EL (cell line): Measurements from ENCODE around the gene CPNE5.
A peak's percentile ranks its signal among the peaks of the same experiment; 100 is the strongest.

Source experiments
- DNase-seq: peaks from one replicate; pipeline ENCODE4 v3.0.0-alpha.2; 2016

The CPNE5 gene

DNA sequence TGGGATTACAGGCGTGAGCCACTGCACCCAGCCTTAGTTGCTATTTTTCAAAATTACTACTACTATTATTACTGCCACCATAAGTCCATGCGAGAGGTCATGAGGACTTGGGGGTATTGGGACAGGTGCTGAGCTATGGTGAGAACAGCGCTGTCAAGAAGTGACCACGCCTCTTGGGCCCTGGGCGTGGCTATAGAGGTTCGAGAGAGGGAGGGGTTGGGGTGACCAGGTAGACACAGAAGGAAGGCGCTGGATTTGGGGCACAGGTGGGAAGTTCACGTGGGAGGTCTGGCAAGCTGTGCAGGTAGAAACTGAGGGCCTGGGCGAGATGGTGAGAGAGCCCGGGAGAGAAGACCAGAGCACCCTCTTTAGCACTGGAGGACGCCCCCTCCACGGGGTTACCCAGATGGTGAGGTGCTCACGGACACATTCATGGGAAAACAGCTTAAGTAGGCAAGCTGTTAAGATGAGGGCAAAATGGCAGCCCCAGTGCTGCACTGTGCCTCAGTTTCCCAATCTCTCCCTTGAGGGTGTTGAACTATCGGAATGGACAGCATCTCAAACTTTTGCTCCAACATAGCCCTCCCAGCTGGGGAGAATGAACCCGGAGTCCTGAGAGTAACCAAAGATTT, 80.6 kb downstream of the CPNE5 start:
- no peak for DNase-seq

DNA sequence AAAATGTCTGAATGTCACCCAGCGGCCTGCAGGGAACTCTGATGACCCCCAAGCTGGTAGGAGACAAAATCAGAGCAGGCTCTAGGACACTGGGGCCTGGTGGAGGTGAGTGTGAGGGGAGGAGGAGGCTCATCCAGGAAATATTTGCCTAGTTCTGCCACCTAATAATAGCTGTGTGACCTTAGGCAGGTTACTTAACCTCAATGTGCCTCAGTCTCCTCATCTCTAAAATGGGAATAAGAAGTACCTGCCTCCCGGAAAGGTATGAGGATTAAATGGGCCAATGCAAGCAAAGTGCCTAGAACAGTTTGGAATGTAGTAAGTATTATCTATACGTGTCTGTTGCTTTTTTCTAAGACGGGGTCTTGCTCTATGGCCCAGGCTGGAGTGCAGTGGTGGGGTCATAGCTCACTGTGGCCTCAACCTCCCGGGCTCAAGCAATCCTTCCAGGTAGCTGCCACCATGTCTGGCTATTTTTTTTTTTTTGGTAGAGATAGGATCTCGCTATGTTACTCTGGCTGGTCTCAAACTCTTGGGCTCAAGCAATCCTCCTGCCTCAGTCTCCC, 81.2 kb downstream of the CPNE5 start:
- DNase-seq: no peak

DNA sequence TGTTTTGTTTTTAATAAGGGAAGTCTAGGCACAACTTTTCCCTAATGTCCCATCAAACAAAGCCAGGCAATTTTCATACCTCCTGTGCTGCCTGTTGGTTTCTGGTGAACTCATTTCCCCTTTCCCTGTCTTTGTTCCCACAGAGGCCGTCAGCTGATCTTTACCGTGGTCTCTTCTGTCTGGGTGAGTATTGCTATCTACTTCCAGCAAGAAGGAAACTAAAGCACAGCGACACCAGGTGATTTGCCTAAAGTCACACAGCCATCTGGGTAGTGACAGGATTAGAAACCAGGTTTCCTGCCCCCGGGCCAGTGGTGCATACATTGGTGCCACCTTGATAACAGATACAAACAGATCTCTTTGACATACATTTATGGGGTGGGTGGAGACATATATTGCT, 82.0 kb downstream of the CPNE5 start:
- no peak for DNase-seq

DNA sequence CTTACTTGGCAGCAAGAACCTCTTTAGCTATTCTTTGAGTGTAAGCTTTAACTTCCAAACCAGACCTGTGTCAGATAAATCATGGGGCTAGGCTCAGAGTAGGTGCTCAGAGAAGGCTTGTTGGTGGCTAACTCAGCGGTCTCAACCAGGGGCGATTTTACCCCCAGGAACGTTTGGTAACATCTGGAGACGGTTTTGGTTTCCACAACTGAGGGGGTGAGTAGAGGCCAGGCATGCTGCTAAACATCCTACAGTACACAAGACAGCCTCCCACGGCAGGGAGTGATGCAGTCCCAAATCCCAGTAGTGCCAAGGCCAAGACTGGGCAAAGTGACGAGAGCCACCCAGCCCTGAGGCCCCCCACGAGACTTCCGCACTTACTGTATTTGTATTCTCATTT, 82.5 kb downstream of the CPNE5 start:
- no peak for DNase-seq

DNA sequence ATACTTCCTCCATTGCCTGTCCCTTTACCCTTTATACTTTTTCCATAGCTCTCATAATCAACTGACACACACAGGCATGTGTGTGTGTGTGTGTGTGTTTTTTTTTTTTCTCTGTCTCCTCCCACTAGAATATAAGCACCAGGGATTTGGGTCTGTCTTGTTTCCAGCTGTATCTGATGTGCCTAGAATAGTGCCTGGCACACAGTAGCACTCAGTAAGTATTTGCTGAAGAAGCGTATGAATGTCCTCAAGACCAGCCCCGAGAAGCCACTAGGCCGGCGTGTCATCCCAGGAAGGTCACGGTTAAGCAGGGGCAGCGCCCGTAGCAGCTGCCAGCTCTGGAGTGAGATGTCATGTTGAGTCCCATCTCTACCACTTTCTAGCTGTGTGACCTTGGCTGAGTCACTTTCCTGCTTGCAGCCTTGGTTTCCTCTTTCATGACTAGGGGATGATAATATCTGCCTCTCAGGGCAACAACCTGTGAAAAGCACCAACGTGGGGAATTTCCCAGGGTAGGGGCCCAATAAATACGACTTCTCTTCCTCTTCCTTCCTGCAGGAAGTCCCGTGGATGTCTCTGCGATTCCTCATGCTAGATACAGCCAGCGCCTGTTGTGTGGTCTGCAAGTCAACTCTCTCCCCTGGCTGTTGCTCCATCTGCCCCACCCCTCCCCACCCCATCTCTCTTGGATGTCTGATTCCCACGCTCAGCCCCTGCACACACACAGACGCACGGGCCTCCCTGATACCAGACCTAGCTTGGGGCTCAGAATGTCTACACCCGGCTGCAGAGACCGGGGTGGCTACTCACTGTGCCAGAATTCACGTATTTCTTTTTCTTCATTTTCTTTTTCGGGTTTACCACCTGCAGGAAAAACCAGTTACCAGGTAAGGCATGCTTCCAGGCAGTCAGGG, 83.6 kb downstream of the CPNE5 start:
- peak; percentile 73 for DNase-seq

DNA sequence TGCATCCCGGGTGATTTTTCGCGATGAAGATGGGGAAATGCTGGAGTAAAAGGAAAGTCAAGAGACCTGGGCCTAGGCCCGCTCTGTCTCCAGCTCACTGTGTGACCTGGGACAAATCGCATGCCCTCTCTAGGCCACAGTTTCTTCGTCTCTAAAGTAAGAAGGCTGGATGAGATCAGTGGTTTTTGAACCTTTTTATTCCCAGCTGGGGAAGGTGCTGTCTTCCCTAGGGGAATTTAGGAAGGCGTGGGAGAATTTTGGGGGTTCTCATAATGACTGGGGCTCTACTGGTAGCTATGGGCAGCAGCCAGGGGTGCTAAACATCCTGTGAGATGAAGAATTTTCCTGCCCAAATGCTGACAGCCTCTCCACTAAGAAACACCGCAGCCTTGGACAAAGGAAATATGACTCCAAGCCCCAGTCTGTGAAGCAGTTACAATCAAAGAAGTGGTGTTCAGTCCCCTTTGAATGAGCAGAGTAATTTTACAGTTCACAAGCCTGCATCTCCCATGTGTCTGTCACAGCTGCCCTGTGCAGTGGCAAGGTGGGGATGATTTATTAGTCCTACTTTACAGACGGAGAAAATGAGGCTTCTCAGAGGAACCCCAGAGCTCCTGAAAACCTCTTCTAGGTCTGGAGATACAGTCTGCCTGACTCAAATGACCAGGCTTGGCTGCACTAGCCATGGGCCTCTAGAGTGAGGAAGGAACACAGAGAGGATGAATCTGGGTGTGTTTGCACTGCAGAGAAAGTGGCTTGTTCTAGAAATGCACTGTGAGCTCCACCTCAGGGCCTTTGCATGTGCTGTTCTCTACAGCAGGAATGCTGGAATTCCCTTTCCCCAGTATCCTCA, 84.4 kb downstream of the CPNE5 start:
- DNase-seq: no peak

DNA sequence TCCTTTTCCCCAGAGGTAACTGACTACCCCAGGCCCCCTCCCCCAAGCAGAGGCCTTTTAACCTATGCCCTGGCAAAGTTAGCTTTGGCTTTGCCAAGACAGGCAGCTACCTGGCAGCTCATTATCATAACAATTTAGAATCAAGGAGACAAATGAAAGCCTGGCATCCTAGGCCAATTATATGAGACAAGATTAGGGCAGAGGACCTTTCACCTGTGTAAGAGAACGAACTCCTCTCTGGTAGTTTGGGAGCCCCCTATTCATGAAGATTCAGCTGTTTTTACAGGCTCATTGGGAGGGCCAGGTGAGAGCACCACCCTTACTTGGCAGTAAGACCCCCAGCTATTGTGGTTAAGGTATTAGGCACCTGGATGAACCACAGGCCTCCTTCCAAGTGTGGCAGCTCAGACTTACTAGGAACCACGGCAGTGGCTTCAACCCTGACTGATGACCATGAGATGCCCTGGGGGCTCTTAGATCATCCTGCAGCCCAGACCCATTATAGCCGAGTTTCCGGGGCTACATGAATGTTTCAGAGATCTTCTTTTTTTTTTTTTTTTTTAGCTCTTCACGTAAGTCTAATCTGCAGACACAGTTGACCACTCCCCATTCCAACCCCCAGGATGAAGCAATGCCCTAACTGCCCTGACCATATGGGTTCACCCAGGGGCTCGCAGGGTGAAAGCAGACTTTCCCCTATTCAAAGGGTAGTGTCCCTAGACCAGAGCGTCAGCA, 85.4 kb downstream of the CPNE5 start:
- DNase-seq: peak; percentile 75

DNA sequence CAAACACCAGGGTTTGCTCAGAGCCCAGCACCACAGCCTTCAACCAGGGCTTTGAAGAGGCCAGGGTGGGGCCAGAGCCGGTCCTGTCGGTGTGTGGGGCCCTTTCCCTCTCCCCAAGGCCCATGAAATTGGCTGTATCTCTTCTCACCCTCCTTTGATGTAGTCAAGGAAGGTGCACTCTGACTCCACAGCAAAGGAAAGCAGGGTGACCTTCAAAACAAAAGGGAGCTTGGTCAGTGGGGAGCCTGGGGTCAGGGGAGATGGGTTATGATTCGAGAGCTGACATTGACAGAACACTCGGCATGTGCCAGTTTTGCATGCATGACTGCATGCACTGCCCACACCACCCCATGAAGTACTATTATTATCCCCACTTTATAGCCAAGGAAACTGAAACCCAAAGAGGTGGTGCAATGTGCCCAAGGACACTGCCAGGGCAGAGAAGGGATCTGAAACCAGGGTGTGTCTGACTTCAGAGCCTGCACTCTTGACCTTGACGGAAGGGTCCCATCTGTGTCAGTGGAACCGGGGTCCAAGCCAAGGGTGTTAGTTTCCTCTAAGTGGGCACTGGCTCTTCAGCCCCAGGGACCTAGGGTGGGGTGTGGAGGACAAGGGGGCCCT, 86.2 kb downstream of the CPNE5 start:
- no peak for DNase-seq

DNA sequence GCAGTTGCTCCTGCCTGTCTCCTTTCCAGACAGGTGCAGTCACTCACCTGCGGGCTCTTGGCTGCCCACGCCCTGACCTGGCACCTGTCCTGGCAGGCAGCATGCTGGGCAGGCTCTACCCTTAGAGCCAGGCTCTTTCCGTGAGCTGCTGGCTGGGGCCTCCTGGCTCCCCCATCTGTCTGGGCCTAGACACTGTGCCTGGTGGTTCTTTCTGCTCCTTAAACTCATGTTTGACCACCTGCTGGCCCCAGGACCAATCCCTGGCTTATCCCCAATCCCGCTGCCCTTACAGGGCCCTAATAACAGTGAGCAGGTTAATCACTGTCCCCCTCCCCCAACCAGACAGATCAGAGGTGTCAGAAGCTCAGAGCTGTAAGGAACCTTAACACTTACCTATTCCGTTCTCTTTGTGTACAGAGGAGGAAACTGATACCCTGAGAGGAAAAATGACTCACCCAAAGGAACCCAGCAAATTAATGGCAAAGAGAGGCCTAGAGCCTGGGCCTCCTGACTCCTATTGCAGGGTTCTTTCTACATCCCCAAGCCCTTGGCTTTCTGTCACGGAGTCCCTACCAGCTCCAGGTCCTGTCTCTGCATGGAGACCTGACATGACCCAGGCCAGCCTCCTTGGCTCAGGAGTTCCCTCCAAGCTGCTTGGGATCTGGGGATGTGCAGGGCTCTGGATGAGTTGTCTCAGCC, 86.9 kb downstream of the CPNE5 start:
- no peak for DNase-seq

DNA sequence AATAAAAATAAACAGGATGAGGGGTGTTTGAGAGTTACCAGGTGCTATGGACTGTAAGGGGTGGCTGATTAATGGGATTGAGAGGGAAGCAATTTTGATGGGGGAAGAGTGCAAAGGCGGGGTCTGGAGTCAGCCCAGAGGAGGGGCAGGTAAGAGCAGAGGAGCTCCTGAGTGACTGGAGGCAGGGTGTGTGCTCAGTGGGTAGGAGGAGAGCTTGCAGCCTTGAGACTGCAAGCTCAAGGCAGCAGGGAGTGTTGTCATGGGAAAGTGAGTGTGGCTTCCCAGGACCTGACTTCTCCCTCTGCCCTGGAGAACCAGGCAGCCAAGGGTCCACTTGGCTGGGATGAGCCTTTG, 87.4 kb downstream of the CPNE5 start:
- no peak for DNase-seq

DNA sequence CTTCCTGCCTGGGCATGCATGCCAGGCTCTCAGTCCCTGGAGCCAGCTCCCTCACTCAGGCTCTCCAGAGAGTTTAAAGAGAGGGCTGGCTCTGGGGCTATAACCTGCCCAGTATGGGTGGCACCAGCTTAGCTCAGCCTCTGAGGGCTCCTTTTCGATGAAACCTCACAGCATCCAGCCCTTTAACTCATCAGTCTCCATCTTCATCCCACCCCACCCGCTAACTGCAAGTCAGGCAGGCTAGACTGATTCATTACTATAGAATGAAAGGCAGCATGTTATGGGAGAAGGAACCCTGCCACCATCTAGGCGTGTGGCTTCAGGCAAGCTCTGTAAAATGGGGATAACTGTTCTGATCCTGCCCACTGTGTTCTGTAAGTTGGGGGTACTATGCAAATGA, 88.2 kb downstream of the CPNE5 start:
- DNase-seq: peak; percentile 49

DNA sequence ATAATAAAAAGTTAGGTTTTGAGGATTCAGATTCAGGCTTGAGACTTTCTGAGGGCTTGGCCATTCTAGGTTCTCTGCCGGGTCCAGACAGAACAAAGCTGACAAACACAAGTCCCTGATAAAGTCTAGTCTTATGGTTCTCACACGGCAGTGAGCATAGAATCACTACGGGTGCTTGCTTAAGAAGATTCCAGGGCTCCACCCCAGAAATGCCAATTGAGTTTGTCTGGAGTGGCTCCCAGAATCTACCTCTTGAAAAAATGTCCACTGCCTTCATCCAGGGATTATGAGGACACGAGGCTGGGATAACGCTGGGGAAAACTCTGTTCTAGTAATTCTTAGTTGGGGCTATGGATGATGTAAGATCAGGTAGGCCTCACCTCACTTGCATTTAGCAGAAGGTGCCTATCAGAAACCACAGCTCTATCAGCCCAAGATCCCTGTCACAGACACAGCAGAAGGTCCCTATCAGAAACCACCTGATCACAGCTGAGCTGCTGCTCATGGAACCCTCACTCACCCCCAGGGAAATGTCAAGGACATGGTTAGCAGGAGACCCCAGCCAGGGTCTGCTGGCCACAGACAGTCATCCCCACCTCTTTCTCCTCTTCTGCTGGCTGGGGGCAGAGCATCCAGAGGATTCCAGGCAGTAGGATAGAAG, 89.3 kb downstream of the CPNE5 start:
- no peak for DNase-seq

DNA sequence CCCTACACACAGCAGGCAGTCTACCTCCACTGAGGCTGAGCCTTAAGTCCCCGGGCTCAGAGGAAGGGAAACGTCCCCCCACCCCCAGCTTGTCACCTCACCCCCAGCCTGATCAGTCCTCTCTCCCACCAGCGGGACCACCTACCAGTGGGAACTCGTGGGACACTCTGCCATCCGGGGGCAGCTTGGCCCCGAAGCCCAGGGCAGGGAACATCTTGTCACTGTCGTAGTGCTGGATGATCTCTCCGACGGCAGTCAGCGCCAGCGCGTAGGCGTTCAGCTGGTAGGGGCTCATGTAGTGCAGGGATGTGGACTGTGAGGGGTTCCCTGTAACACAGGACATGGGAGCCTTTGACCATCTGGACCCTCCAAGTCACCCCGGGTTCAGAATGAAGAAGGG, 93.0 kb downstream of the CPNE5 start:
- DNase-seq: no peak

DNA sequence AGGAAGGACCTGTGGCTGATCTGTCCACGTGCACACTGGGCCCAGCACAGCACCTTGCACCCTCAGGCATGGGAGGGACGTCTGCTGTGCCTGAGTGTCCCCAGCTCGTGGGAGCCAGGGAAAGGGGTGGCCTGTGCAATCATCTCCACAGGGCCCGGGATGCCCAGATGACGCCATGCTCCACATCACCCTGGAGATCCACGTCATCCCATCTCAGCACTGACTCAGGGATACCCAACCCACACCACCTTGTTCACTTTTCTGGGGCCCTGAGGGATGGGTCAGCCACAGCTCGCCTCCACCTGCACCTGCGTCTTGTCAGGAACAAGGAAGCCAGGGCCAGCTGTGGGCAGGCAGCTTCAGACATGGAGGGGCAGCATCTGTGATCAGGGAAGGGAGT, 93.4 kb downstream of the CPNE5 start:
- no peak for DNase-seq

DNA sequence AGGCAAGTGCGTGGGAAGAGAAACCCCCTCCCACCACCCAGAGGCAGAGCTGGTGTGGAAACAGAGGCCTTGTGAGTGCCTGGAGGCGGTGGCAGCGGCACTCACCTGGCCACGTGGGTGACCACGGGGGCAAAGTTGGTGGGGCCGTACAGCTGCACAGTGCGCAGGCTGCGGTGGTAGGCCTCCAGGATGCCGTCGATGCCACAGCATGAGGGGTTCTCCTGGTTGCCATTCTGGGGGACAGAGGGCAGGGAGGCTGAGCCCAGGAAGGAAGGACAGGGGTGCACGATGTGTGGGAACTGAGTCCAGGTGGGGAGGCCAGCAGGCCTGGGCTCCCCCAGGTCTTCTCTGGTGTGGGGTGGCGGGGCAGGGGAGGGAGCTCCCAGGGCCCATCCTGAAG, 94.0 kb downstream of the CPNE5 start:
- DNase-seq: no peak

DNA sequence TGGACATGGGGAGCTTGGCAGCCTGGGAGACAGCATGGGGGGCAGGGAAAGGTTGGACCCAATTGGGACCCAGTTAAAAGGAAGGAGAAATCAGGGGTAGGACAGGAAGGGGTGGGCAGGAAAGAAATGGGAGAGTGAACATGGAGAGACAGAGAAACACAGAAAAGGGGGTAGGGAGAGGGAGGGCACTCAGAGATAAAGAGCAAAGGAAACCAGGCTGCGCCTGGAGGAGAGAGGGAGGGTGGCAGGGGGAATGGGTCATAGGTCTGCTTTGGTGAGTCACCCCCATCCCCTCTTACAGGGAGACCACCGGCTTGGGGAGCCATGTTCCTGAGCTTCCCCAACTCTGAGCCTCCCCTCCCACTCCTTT, 95.0 kb downstream of the CPNE5 start:
- no peak for DNase-seq

DNA sequence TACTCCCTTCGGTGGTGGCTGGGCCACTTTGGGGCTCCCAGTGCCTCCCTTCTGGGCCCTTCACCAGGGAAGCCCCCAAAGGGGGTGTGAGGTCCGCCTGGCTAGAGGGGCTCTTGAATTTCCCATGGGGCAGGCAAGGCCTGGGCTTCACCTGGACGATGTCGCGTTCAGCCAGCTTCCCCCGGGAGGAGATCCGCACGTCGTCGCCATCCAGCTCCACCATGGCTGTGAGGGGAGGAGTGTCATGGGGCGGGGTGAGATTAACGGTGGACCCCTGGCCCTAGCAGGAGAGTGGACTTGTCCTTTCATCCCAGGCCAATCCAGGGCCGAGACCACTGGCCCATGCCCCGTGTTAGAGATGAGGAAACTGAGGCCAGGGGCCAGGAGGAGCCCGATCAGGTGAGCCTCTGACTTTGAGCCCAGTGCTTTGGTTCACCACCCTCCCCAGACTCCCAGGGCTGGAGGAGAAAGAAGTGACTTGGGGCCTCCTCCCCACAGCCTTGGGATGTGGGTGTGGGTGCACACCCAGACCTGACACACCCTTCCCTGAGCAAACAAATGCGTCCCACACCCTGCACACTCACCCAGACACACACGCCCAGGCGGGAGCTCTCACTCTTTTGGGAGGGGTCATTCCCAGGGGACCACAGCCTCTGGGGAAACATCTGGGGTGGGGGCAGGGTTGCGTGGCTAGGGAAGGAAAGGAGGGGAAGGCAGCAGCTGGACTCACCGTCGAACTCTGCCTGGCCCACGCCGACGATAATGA, 95.5 kb downstream of the CPNE5 start:
- no peak for DNase-seq

DNA sequence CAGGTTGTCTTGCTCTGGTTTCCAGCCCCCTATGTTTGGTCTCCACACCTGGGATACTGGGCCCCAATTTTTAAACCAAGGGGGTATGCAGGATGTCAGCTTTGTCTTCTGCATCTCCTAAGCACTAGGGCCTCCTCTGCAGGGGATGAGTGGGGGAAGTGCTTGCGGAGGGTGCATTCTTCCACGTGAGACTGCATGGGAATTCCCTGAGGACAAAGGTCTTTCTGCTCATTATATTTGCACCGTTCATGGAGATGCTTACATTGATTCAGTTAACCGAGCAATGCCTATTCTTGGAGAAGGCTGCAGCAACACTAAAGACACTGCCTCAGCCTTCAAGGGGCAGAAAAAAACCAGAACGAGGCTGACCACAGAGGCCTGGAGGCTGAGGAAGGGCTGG, 96.2 kb downstream of the CPNE5 start:
- no peak for DNase-seq

DNA sequence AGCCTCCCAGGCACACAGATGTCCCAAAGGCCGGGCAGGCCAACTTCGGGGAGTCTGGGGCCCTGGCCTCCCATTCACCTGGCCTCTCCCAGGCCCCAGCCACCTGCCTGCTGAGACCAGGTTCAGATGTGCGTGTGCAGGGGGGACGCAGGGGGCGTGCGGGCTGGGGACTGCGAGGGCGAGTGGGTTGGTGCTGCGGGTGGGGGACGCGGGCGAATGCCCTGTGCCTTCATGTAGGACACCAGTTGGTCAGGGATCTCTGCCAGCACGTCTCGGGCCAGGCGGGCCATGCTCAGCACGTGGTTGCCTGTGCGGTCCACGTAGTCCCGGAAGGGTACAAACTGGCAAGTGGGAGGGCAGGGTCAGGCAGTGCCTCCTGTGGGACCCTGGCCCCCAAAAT, 97.1 kb downstream of the CPNE5 start:
- no peak for DNase-seq

DNA sequence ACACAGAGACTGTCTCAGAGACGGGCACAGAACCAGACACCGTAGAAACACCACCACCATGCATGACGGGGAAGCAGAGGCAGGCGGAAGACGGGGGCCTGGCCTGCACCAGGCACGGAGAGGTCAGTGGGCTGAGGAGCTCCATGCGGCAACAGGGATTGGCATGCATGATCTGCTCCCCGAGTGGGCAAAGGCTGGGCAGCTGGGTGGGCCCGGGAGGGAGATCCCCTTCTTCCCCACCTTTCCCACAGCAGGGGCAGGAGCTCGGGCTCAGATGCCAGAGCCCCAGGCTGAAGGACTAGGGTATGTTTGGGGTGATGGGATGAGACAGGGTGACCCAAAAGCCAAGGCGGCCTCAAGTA, 98.4 kb downstream of the CPNE5 start:
- no peak for DNase-seq
